Fibroblast of skin of right quadriceps (primary cell): ENCODE data around the gene EFEMP1.
A peak's percentile ranks its signal among the peaks of the same experiment; 100 is the strongest.
"Not testable (repeated sequence)": the region's sequence is repeated elsewhere in the genome, so short reads cannot be mapped to it uniquely, and the experiment has no call there.

ENCODE experiments used
- DNase-seq: peaks from one replicate; pipeline ENCODE4 v3.0.0-alpha.2; 2013

EFEMP1 gene

GRCh38 chr2:55862673-55863390 lies 60.8 kb downstream of the EFEMP1 start:
- peak; percentile 100 for DNase-seq

DNA sequence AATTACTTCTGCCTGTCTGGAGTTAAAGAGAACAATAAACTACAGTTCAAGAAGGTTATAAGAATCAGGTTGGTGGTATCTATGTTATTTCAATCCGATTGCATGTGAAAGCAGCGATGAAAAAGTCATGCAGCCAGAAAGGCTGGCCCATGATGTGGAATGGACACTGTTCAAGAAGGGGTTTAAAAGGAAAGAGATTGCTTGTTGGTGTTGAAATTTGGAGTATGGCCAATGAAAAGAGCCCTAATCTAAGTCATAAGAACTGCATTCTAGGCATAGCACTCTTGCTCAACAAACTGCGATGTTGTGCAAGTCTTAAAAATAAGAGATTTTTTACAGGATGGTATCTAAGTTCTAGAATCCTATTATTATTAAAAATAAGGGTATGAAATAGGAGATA lies 61.3 kb downstream of the EFEMP1 start:
- DNase-seq, result peak; percentile 96

DNA sequence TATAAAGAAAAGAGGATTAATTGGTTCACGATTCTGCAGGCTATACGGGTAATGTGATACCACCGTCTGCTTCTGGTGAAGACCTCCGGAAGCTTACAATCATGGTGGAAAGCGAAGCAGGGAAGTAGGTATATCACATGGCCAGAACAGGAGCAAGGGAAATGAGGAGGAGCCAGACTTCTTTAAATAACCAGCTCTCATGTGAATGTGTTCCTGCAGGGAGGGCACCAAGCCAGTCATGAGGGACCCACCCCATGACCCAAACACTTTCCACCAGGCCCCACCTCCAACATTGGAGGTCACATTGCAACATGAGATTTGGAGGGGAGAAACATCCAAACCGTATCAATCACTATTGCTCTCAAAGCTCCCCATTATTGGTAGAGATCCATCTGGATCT lies 61.8 kb downstream of the EFEMP1 start:
- no peak for DNase-seq

DNA sequence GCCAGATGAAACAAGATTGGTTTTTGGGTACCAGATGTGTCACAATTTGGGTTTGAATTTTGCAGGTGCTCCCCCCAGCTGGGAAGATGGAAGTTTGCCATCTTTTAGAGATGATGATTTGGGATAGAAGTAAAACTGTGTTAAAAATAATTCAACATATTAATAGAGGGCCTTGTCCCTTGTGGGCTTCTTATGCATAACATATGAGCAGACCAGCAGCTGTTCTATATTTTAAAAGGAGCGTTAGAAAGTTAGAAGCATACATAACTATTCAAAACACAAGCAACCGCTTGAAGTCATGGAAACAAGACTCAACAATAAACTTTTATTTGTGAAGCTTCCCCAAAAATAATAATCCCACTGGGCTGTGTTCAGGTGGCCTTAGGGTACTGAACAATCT lies 62.8 kb downstream of the EFEMP1 start:
- DNase-seq, result no peak

DNA sequence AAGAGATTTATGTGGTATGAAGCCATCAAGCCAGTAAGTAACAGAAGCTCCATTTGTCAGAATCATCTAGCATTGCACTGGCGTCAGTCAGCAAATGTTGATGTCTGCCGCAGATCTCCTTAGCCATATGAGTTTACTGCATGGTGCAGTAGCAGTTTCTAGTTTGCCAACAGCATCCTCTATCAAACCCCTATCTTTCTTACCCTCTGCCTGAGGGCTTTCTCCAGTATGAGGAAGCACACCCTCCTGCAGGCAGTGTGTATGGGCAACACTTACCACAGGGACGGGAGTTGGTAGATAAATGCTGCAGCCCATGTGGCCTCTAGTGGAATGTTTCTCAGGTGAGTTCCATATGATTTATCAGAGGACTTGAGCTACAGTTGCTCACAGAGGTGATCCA lies 63.7 kb downstream of the EFEMP1 start:
- no peak for DNase-seq

- DNase-seq, result no peak
These were observed 65.8 kb downstream of the EFEMP1 start for GRCh38 chr2:55857766-55858165.

DNA sequence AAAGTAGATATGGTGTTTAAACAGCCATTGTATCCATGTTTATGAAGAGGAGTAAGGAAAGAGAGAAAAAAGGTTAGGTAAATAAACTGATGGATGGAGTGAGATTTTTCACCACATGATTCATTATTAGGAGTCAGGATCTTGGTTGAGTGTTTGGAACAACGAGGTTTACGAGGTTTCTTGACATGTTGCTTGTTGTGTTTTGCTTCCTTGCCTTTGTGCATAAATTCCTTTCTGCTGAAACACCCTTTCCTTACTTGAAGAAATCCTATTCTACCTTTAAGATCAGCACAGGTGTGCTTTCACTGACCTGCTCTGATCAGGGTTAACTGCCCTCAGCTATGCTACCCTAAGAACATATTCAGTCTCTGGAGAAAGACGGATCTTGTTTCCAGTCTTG lies 66.6 kb downstream of the EFEMP1 start:
- DNase-seq, result no peak

DNA sequence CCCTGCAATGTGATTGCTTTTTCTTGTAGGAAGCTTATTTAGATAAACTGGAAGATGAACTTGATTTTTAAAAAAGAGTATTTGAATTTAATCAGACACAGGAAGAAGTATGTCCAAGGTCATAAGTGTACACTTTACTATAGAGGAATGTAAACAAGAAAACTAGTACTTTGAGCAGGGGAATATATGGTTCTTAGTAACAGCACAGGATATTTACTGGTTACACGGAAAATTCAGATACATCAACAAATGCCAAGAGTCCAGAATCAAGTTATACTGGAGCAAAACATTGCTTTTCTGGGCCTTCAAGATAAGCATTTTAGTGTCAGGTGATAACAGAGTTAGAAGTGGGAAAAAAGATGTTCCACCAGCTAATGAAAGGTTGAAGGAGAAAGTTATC lies 75.5 kb downstream of the EFEMP1 start:
- no peak for DNase-seq

- DNase-seq, result no peak
These were observed 77.2 kb downstream of the EFEMP1 start for GRCh38 chr2:55846426-55846825.

DNA sequence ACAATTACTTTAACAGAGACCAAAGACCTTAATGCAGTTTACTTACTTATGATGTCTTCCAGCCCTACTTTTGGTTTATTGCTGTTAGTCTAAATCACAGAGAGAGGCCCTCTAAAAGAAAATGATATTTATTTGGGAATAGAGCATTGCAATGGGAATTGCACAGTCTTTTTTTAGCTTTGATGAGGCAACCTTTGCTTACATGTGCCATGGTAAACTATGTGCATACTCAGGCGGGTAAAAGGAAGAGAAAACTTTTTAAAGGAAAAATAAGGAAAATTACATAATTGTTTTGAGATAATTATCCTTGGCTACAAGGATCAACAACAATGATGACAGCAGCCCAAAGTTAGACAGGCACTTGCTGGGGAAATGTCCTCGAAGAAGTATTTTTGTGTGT lies 78.6 kb downstream of the EFEMP1 start:
- no peak for DNase-seq

DNA sequence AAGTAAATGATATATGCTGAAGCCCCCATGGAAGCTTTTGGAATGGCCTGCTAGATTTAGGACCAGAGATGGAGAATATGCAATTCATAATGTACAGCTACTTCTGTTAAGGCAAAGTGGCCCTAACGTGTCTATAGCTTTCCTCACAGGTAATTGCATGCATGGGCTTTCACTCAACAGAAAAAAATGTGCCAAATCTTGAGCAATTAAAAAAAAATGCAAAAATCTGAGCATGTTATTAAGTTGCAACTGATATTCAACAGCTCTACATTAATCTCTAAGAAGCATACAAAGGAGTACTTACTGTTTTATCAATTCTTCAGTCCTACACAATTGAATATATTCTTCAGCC lies 79.6 kb downstream of the EFEMP1 start:
- DNase-seq, result no peak

- peak; percentile 99 for DNase-seq
These were observed 80.2 kb downstream of the EFEMP1 start for GRCh38 chr2:55843096-55843993.

- peak; percentile 64 for DNase-seq
These were observed 81.5 kb downstream of the EFEMP1 start for GRCh38 chr2:55842046-55842445.

DNA sequence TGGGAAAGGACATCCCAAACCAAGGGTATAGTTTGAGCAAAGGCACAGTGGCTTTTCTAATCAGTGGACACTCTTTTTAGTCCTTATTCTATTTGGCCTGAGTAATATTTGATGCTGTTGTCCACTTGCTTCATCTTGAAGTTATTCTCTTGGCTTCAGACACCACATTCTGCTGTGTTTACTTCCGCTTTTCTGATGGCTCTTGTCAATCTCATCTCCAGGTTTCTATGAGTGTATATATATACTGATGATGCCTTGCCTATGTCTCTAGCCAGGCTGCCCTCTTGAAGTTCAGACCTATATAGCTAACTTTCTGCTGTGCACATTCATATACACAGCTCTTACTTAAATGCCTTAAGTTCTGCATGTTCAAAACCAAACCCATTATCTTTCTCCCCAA lies 83.1 kb downstream of the EFEMP1 start:
- no peak for DNase-seq

GRCh38 chr2:55839182-55839819 lies 84.3 kb downstream of the EFEMP1 start:
- peak; percentile 49 for DNase-seq

GRCh38 chr2:55838653-55839052 lies 84.9 kb downstream of the EFEMP1 start:
- no peak for DNase-seq

- DNase-seq, result not testable (repeated sequence)
These were observed 85.5 kb downstream of the EFEMP1 start for GRCh38 chr2:55838117-55838516.

DNA sequence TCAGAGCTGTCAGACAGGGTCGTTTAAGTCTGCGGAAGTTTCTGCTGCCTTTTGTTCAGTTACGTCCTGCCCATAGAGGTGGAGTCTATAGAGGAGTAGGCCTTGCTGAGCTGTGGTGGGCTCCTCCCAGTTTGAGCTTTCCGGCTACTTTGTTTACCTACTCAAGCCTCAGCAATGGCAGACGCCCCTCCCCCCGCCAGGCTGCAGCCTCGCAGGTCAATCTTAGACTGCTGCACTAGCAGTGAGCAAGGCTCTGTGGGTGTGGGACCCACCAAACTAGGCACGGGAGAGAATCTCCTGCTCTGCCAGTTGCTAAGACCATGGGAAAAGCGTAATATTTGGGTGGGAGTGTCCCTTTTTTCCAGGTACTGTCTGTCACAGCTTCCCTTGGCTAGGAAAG lies 86.5 kb downstream of the EFEMP1 start:
- no peak for DNase-seq

- peak; percentile 27 for DNase-seq
These were observed 91.7 kb downstream of the EFEMP1 start for GRCh38 chr2:55831671-55832410.

GRCh38 chr2:55827855-55828254 lies 95.7 kb downstream of the EFEMP1 start:
- no peak for DNase-seq

DNA sequence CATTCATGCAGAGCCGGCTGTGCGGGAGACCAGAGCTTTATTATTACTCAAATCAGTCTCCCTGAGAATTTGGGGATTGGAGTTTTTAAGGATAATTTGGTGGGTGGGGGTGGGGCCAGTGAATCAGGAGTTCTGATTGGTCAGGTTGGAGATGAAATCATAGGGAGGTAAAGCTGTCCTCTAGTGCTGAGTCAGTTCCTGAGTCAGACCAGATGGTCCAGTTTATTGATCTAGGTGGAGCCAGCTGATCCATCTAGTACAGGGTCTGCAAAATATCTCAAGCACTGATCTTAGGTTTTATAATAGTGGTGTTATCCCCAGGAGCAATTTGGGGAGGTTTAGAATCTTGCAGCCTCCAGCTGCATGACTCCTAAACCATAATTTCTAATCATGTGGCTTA lies 96.2 kb downstream of the EFEMP1 start:
- DNase-seq, result peak; percentile 37

DNA sequence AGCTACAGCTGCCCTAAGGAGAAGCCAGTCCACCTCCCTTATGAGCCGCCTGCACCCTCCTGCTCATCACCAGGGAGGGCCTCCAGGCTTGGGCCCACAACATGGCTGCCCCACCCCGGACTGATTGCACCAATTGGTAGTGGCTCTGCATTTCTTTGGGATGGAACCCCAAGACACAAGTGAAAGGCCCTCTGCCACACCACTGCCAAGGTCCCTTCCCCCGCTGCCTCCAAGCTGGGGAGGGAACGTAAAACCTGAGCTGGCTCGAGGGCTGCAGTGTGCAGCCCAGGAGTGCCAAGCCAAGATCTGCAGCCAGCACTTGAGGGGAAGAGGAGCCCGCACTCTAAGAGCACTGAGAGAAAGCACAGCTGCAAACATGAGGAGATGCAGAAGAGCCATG lies 97.3 kb downstream of the EFEMP1 start:
- DNase-seq, result no peak

DNA sequence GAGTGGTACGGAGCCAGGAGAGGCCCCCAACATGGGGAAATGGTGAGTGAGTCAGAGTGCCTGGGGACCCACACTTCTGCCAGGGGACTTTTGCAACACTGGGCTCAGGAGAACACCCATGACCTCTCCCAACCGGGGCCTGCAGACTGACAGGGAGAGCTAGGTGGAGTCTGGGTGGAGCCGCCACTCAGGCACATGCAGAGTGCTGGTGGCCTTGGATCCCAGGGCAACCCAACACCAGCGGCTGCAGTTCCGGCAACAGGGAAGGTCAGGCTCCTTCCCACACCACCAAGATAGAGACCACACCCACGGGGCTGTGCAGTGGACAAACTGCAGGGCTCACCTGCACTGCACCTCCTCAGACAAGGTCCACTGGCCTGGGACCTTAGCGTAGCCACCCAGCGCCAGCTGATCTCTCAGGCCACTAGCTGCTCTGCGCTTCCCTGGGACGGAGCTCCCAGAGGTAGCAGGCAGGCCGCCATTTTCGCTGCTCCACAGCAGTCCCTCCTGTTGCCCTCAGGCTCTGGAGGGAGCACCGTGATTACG lies 99.0 kb downstream of the EFEMP1 start:
- DNase-seq, result no peak
